H1 (cell line): ENCODE data around the gene SYTL1. TPM values are rescaled to one million over a fixed set of nuclear protein-coding genes. Genes with fewer than 3 reads are reported as not detected.

Experiments
- CTCF ChIA-PET: fragments of 300-600 bp; sonication (Branson Sonifier 250); formaldehyde crosslinking; loops from one replicate; lab custom pipeline; 2021; ENCODE audit not compliant: partially characterized antibody; lab: Charles Lee
- POLR2A ChIA-PET: fragments of 300-600 bp; sonication (Branson Sonifier 250); formaldehyde crosslinking; loops from one replicate; lab custom pipeline; 2021; ENCODE audit warnings: inconsistent platforms; ENCODE audit not compliant: partially characterized antibody; lab: Charles Lee
- DNase-seq, 2 experiments: peaks; one replicate each; pipeline versions ENCODE4 v3.0.0 to v3.0.0-alpha.2; 2010 to 2022; ENCODE audit warnings: low spot score in 2 of 2, low read depth in 1 of 2, mixed read lengths in 1 of 2
- FAIRE-seq: peaks from 2 replicates; lab custom pipeline; 2011; peaks lifted over from hg19 to GRCh38; lab: Jason Lieb, UNC
- H2AFZ ChIP-seq: 2 replicates; pipeline ENCODE4 v1.8.1; 2012; ENCODE audit warnings: low read length, inconsistent platforms
- H2AK5ac ChIP-seq: 2 replicates; pipeline ENCODE4 v1.6.1; 2013; ENCODE audit warnings: low read depth, low read length
- H2BK120ac ChIP-seq: replicated peaks from 2 replicates; pipeline ENCODE3; 2013; ENCODE audit warnings: low read depth, low read length, inconsistent platforms
- H2BK12ac ChIP-seq: 2 replicates; pipeline ENCODE4 v1.6.1; 2013; ENCODE audit warnings: low read depth, low read length
- H2BK15ac ChIP-seq: 2 replicates; pipeline ENCODE4 v1.6.1; 2013; ENCODE audit warnings: low read length
- H2BK20ac ChIP-seq: 2 replicates; pipeline ENCODE4 v1.6.1; 2013; ENCODE audit warnings: low read length
- H2BK5ac ChIP-seq: 2 replicates; pipeline ENCODE4 v1.6.1; 2013; ENCODE audit warnings: low read depth, low read length
- H3K14ac ChIP-seq: 2 replicates; pipeline ENCODE4 v1.6.1; 2013; ENCODE audit warnings: inconsistent platforms; ENCODE audit not compliant: insufficient read length
- H3K18ac ChIP-seq: 2 replicates; pipeline ENCODE4 v1.6.1; 2013; ENCODE audit warnings: low read length; ENCODE audit errors: extremely low read depth
- H3K23ac ChIP-seq: 2 replicates; pipeline ENCODE4 v1.6.1; 2013; ENCODE audit warnings: inconsistent platforms; ENCODE audit not compliant: insufficient read length
- H3K23me2 ChIP-seq: 2 replicates; pipeline ENCODE4 v1.6.1; 2013; ENCODE audit warnings: low read depth, low read length
- H3K27ac ChIP-seq: 2 replicates; pipeline ENCODE4 v1.6.1; 2011; ENCODE audit warnings: low read depth, low read length, inconsistent platforms
- H3K27me3 ChIP-seq, 4 experiments: replicated peaks in 1 of 4; 1 replicate in 1 of 4; 2 replicates in 3 of 4; pipeline versions ENCODE4 v1.6.1 to v1.8.1; 2011 to 2013; ENCODE audit warnings: low read length in 3 of 4, mild to moderate bottlenecking in 3 of 4, inconsistent platforms in 2 of 4, mixed read lengths in 2 of 4, moderate library complexity in 1 of 4; ENCODE audit not compliant: control insufficient read depth in 3 of 4, insufficient read depth in 3 of 4; ENCODE audit errors: extremely low read depth in 1 of 4
- H3K36me3 ChIP-seq, 4 experiments: 2 replicates each; pipeline versions ENCODE4 v1.6.1 to v1.8.1; 2011 to 2013; ENCODE audit warnings: mild to moderate bottlenecking in 4 of 4, low read length in 3 of 4, moderate library complexity in 2 of 4, control low read depth in 1 of 4, inconsistent platforms in 1 of 4; ENCODE audit not compliant: insufficient read depth in 4 of 4, control insufficient read depth in 2 of 4
- H3K4ac ChIP-seq: replicated peaks from 2 replicates; pipeline ENCODE3; 2013; ENCODE audit warnings: low read length, low read depth, mixed read lengths, inconsistent platforms; ENCODE audit not compliant: insufficient read length
- H3K4me1 ChIP-seq, 4 experiments: replicated peaks in 1 of 4; 1 replicate in 1 of 4; 2 replicates in 3 of 4; pipeline versions ENCODE4 v1.6.1 to v1.8.1; 2011 to 2013; ENCODE audit warnings: low read length in 3 of 4, inconsistent platforms in 2 of 4, mixed read lengths in 1 of 4; ENCODE audit not compliant: insufficient read depth in 4 of 4, control insufficient read depth in 3 of 4
- H3K4me2 ChIP-seq, 2 experiments: 2 replicates each; pipeline versions ENCODE4 v1.6.1 to v1.8.1; 2011 to 2013; ENCODE audit warnings: low read depth in 2 of 2, low read length in 2 of 2, control low read depth in 1 of 2, inconsistent platforms in 1 of 2, mild to moderate bottlenecking in 1 of 2; ENCODE audit not compliant: insufficient read depth in 1 of 2
- H3K4me3 ChIP-seq, 4 experiments: fragments of 200-600, 300-600 bp in 1 of 4; sonication (generic), shearing (Covaris generic), sonication (Bioruptor Twin) in 1 of 4; 2 replicates each; pipeline versions ENCODE4 v1.5.1 to v1.8.1; 2011 to 2016; ENCODE audit warnings: low read length in 4 of 4, low read depth in 3 of 4, control low read depth in 2 of 4, inconsistent platforms in 2 of 4, mild to moderate bottlenecking in 2 of 4, mixed read lengths in 1 of 4, moderate library complexity in 1 of 4; ENCODE audit not compliant: insufficient read depth in 2 of 4; ENCODE audit errors: extremely low read depth in 1 of 4
- H3K56ac ChIP-seq: replicated peaks from 2 replicates; pipeline ENCODE3; 2013; ENCODE audit warnings: low read depth, mild to moderate bottlenecking, mixed read lengths, low read length, inconsistent platforms; ENCODE audit not compliant: insufficient read length
- H3K79me1 ChIP-seq: 2 replicates; pipeline ENCODE4 v1.6.1; 2013; ENCODE audit warnings: low read depth, low read length, control low read depth
- H3K79me2 ChIP-seq, 2 experiments: 2 replicates each; pipeline versions ENCODE4 v1.6.1 to v1.8.1; 2012 to 2013; ENCODE audit warnings: low read length in 2 of 2, mild to moderate bottlenecking in 2 of 2, inconsistent platforms in 1 of 2; ENCODE audit not compliant: insufficient read depth in 2 of 2, control insufficient read depth in 1 of 2
- H3K9ac ChIP-seq, 4 experiments: replicated peaks in 1 of 4; 1 replicate in 1 of 4; 2 replicates in 3 of 4; pipeline versions ENCODE4 v1.6.1 to v1.8.1; 2011 to 2013; ENCODE audit warnings: low read depth in 3 of 4, low read length in 3 of 4, control low read depth in 2 of 4, mild to moderate bottlenecking in 2 of 4, moderate library complexity in 2 of 4, inconsistent platforms in 1 of 4; ENCODE audit errors: extremely low read depth in 1 of 4
- H3K9me3 ChIP-seq, 2 experiments: 2 replicates each; pipeline versions ENCODE4 v1.6.1 to v1.8.1; 2012 to 2013; ENCODE audit warnings: mild to moderate bottlenecking in 2 of 2, moderate library complexity in 2 of 2, control low read depth in 1 of 2, inconsistent platforms in 1 of 2, low read depth in 1 of 2, low read length in 1 of 2, mixed read lengths in 1 of 2; ENCODE audit not compliant: insufficient read depth in 2 of 2
- H4K20me1 ChIP-seq, 2 experiments: replicated peaks in 1 of 2; 2 replicates each; pipeline versions ENCODE3 to v1.8.1; 2011 to 2013; ENCODE audit warnings: inconsistent platforms in 2 of 2, low read length in 2 of 2, mild to moderate bottlenecking in 1 of 2; ENCODE audit not compliant: insufficient read depth in 2 of 2, control insufficient read depth in 1 of 2
- H4K5ac ChIP-seq: 2 replicates; pipeline ENCODE4 v1.6.1; 2013; ENCODE audit warnings: low read length, low read depth, mixed read lengths, inconsistent platforms; ENCODE audit not compliant: insufficient read length
- H4K8ac ChIP-seq: 2 replicates; pipeline ENCODE4 v1.8.0; 2013; ENCODE audit warnings: mild to moderate bottlenecking, moderate library complexity, low read length, inconsistent platforms; ENCODE audit not compliant: insufficient read depth; ENCODE audit errors: extremely low read depth
- H4K91ac ChIP-seq: replicated peaks from 2 replicates; pipeline ENCODE3; 2013; ENCODE audit warnings: low read length, mixed read lengths, inconsistent platforms; ENCODE audit not compliant: insufficient read length
- CBX8 ChIP-seq: fragments of 300-800, 300-1000 bp; sonication (generic); IDR thresholded peaks from 2 replicates; pipeline ENCODE4 v1.7.1; 2016; ENCODE audit warnings: low read depth, low read length, borderline replicate concordance
- CHD1 ChIP-seq: IDR thresholded peaks from 2 replicates; pipeline ENCODE4 v1.6.1; 2012; ENCODE audit warnings: low read depth, low read length, improper control_type of control experiment
- EZH2 ChIP-seq: fragments of 200-600 bp; sonication (generic); IDR thresholded peaks from 2 replicates; pipeline ENCODE4 v1.7.1; 2012; ENCODE audit warnings: low read depth, mild to moderate bottlenecking, moderate library complexity, low read length, inconsistent platforms; ENCODE audit not compliant: severe bottlenecking
- PHF8 ChIP-seq: fragments of 200-600 bp; sonication (generic); conservative IDR thresholded peaks from 2 replicates; pipeline ENCODE4 v1.7.1; 2012; ENCODE audit warnings: low read depth, mild to moderate bottlenecking, inconsistent platforms, low read length, moderate library complexity
- POLR2A ChIP-seq, 2 experiments: IDR thresholded peaks; 1 replicate in 1 of 2; 2 replicates in 1 of 2; pipeline ENCODE4 v1.6.1; 2011; ENCODE audit warnings: low read depth in 2 of 2, low read length in 2 of 2, mild to moderate bottlenecking in 2 of 2; ENCODE audit errors: control extremely low read depth in 1 of 2
- POU5F1 ChIP-seq: IDR thresholded peaks from 2 replicates; pipeline ENCODE4 v1.6.1; 2011; ENCODE audit warnings: low read depth, mild to moderate bottlenecking, low read length, moderate library complexity
- RFX5 ChIP-seq: IDR thresholded peaks from 2 replicates; pipeline ENCODE4 v1.6.1; 2011; ENCODE audit warnings: low read depth, low read length, improper control_type of control experiment, borderline replicate concordance
- SIRT6 ChIP-seq: IDR thresholded peaks from one replicate; pipeline ENCODE4 v1.7.1; 2012; ENCODE audit warnings: low read length, inconsistent platforms
- SP2 ChIP-seq: IDR thresholded peaks from 2 replicates; pipeline ENCODE4 v1.6.1; 2012; ENCODE audit warnings: mild to moderate bottlenecking, low read length, inconsistent platforms
- WGBS, 2 experiments: shearing (Covaris generic) in 1 of 2; methylation state at CpG; one replicate each; pipeline versions ENCODE4 v1.1.6 to v1.1.7; 2013 to 2015; ENCODE audit warnings: low lambda C conversion rate in 2 of 2, mixed read lengths in 2 of 2, inconsistent platforms in 1 of 2, low coverage in 1 of 2, missing lambda C conversion rate in 1 of 2; ENCODE audit not compliant: insufficient replicate concordance in 2 of 2, insufficient coverage in 1 of 2, insufficient read length in 1 of 2; ENCODE audit errors: extremely low coverage in 1 of 2, missing lambda C conversion rate in 1 of 2; 5-methylcytosine and 5-hydroxymethylcytosine counted together
- polyA plus RNA-seq, 7 experiments: library from polyadenylated mRNA; depleted of rRNA in 3 of 7; stranded (reverse) in 5 of 7; unstranded in 2 of 7; fragments of >200 nt in 5 of 7; fragments of 200-250 nt in 2 of 7; gene quantifications; 1 replicate in 5 of 7; 2 replicates in 1 of 7; 4 replicates in 1 of 7; pipeline versions ENCODE4 v1.2.1 to v1.2.3, GENCODE V29; 2011 to 2013; ENCODE audit warnings: missing spikeins in 2 of 7, mixed read lengths in 2 of 7
- total RNA-seq: library from RNA; stranded (reverse); fragmentation: NEBNext Ultra II Directional; extraction: Animal tissue kit (Norgen Biotek cat#: 25700); gene quantifications from 2 replicates; pipeline ENCODE4 v1.2.1, GENCODE V29; 2021
- TF ChIP-seq, protein P1 (sequence below): IDR thresholded peaks from 2 replicates; pipeline ENCODE4 v1.6.1; 2012; ENCODE audit warnings: inconsistent platforms
- TF ChIP-seq, protein P2 (sequence below): IDR thresholded peaks from 2 replicates; pipeline ENCODE4 v1.6.1; 2012; ENCODE audit warnings: low read length, inconsistent platforms

SYTL1 gene
- total and polyA plus RNA-seq, 2 of the 8 experiments (the other 6 are each of a cell fraction or from before 2014, with no cell fraction given), result 6.4 to 19.5 TPM

DNA sequence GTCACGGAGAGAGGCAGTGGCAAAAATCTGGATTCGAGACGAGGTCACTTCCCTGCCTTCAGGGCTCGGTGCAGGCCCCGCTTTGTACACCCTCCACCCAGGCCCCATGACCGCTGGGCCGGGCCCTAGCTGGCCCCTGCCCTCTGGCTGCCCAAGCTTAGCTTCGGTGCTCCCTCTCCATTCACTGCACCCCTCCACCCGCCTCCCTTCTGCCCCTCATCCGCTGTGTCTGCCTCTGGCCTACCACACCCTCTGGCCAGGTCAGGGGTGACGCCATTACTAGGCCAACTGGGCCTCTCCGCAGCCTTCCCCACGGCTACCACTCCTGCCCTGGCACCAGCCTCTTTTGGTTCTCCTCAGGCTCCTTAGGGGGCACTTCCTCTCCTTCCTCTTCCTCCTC lies 41.8 kb downstream of the SYTL1 start:
- TF ChIP-seq CBX8 (no peak), CHD1 (no peak), SIRT6 (no peak), POLR2A (IDR thresholded peaks at IDR 0.05; ENCODE audit: control extremely low read depth in 1 of 2, low read depth in 2 of 2, low read length in 2 of 2) (no peak), PHF8 (no peak), SP2 (no peak), POU5F1 (no peak), RFX5 (no peak), EZH2 (no peak)
- TF ChIP-seq, protein P1, sequence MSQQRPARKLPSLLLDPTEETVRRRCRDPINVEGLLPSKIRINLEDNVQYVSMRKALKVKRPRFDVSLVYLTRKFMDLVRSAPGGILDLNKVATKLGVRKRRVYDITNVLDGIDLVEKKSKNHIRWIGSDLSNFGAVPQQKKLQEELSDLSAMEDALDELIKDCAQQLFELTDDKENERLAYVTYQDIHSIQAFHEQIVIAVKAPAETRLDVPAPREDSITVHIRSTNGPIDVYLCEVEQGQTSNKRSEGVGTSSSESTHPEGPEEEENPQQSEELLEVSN, result no peak
- TF ChIP-seq, protein P2, sequence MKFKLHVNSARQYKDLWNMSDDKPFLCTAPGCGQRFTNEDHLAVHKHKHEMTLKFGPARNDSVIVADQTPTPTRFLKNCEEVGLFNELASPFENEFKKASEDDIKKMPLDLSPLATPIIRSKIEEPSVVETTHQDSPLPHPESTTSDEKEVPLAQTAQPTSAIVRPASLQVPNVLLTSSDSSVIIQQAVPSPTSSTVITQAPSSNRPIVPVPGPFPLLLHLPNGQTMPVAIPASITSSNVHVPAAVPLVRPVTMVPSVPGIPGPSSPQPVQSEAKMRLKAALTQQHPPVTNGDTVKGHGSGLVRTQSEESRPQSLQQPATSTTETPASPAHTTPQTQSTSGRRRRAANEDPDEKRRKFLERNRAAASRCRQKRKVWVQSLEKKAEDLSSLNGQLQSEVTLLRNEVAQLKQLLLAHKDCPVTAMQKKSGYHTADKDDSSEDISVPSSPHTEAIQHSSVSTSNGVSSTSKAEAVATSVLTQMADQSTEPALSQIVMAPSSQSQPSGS, result no peak
- TF ChIP-seq, all 59 proteins: peak for 0
- WGBS, 2 experiments, result 80% methylated on average over 12 of the region's 13 CpGs; no CpG with 5 or more reads in 1 of the 2 experiments
- Histone ChIP-seq H3K79me2 (no peaks in the 10 kb centered on the region), H2AK5ac (peak overlapping the region; percentile 61; the same call in 1 of the 2 replicates), H4K5ac (no peak overlapping the region), H3K4me2 (peak overlapping the region; percentile 45 to 89; a peak in 2 of 4 replicates), H2BK120ac (no peak overlapping the region), H2BK12ac (peak overlapping the region; percentile 68; the same call in 1 of the 2 replicates), H3K36me3 (no peaks in the 10 kb centered on the region), H3K4me3 (peak overlapping the region in 1 of 4 experiments; percentile 74; a peak in 2 of 8 replicates), H3K4ac (no peak overlapping the region), H3K27me3 (peaks cover 0 to 16% (median 9%) of the 10 kb centered on the region in 4 experiments; a peak in 6 of 7 replicates), H4K8ac (no peak overlapping the region), H3K23ac (no peak overlapping the region), H2BK5ac (no peak overlapping the region), H3K56ac (no peak overlapping the region), H3K18ac (peak overlapping the region; percentile 73; the same call in 1 of the 2 replicates), H4K91ac (no peak overlapping the region), H4K20me1 (no peaks in the 10 kb centered on the region), H3K9ac (no peak overlapping the region), H3K27ac (no peak overlapping the region), H3K9me3 (no peaks in the 10 kb centered on the region), H2BK20ac (no peak overlapping the region), H3K14ac (no peak overlapping the region), H3K4me1 (peaks cover 0 to 7% (median 1%) of the 10 kb centered on the region in 4 experiments; a peak in 3 of 7 replicates), H3K23me2 (peaks cover 4% of the 10 kb centered on the region; the same call in 1 of the 2 replicates), H2AFZ (no peak overlapping the region), H2BK15ac (peak overlapping the region; percentile 88; the same call in 1 of the 2 replicates), H3K79me1 (no peaks in the 10 kb centered on the region)
- FAIRE-seq (no peak), DNase-seq (no peak)
- ChIA-PET POLR2A (interaction anchor here (1.5 to 3.7 kb wide), 3 partner anchors 15 to 386 kb away, joined by 4 to 18 read pairs (median 8); partner anchors contain the start of gene MAP3K6), CTCF (interaction anchor here (0.7 to 18.9 kb wide), 13 partner anchors 10 to 1098 kb away, joined by 3 to 625 read pairs (median 5); partner anchors contain the start of genes FCN3 and MAP3K6)
